Left ventricle myocardium inferior (tissue), 1 donor: Measurements from ENCODE around the gene NFIB. TPM values are rescaled to one million over a fixed set of nuclear protein-coding genes. Genes with fewer than 3 reads are reported as not detected.

Experiments used
- DNase-seq: peaks from one replicate; pipeline ENCODE4 v3.0.0-alpha.2; 2020
- H3K27ac ChIP-seq: fragments of 200-600 bp; replicated peaks from 2 replicates; pipeline ENCODE4 v1.8.0; 2021
- H3K27me3 ChIP-seq: fragments of 200-600 bp; 2 replicates; pipeline ENCODE4 v1.8.0; 2021; ENCODE audit warnings: low read depth
- H3K36me3 ChIP-seq: fragments of 200-600 bp; 2 replicates; pipeline ENCODE4 v1.8.0; 2021
- H3K4me1 ChIP-seq: fragments of 200-600 bp; 2 replicates; pipeline ENCODE4 v1.8.0; 2021
- H3K4me3 ChIP-seq: fragments of 200-600 bp; 2 replicates; pipeline ENCODE4 v1.8.0; 2021; ENCODE audit warnings: mild to moderate bottlenecking, moderate library complexity
- H3K9me3 ChIP-seq: fragments of 200-600 bp; replicated peaks from 2 replicates; pipeline ENCODE4 v1.8.0; 2021
- intact Hi-C: fragments of 100-400 bp; cut with micrococcal nuclease; formaldehyde crosslinking; loops from one replicate; pipeline ENCODE4 v1.11.0; 2022
- total RNA-seq: library from RNA; stranded (reverse); fragmentation: NEBNext Ultra II Directional; extraction: Animal tissue kit (Norgen Biotek cat#: 25700); gene quantifications from one replicate; pipeline ENCODE4 v1.2.1, GENCODE V29; 2021
- TF ChIP-seq, protein P1 (sequence below): fragments of 200-600 bp; IDR thresholded peaks from 2 replicates; pipeline ENCODE4 v1.8.0; 2021; ENCODE audit warnings: antibody characterized with exemption, mild to moderate bottlenecking, borderline replicate concordance
- donor health status: DM: no; HTN: yes; CAD: no; lungs with severe emphysema.

The NFIB gene
- total RNA-seq, 1 donor from 2014 or later: 110 TPM

DNA sequence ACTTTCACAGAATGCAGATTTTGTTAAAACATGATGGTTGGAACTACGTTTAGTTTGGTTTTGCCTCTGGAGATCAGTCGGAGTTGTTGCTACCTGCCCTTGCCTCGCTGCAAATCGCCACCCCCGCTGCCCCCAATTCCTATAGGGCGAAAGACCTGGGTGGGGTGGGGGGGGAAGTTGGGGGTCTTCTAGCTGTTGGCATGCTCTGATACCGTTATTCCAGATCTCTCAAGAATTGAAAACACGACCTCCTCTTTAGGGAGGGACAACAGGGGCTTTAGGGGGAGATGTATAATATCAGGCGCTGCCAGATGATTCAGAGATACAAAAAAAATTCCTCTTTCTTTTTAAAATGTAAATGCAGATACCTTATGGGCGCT lies 36.4 kb upstream of the NFIB start:
- H3K4me3 ChIP-seq: peak overlapping the region; percentile 73
- no peaks in the 10 kb centered on the region for H3K9me3 ChIP-seq
- peak overlapping the region; percentile 96 for H3K27ac ChIP-seq
- peaks cover 61% of the 10 kb centered on the region for H3K4me1 ChIP-seq
- H3K27me3 ChIP-seq: no peaks in the 10 kb centered on the region
- H3K36me3 ChIP-seq: no peaks in the 10 kb centered on the region
- no peak for DNase-seq
- intact Hi-C loops: loop anchor here (10.0 kb wide), 1 partner anchor 926 kb away; no protein-coding TSS in a partner anchor
- TF ChIP-seq, protein P1, sequence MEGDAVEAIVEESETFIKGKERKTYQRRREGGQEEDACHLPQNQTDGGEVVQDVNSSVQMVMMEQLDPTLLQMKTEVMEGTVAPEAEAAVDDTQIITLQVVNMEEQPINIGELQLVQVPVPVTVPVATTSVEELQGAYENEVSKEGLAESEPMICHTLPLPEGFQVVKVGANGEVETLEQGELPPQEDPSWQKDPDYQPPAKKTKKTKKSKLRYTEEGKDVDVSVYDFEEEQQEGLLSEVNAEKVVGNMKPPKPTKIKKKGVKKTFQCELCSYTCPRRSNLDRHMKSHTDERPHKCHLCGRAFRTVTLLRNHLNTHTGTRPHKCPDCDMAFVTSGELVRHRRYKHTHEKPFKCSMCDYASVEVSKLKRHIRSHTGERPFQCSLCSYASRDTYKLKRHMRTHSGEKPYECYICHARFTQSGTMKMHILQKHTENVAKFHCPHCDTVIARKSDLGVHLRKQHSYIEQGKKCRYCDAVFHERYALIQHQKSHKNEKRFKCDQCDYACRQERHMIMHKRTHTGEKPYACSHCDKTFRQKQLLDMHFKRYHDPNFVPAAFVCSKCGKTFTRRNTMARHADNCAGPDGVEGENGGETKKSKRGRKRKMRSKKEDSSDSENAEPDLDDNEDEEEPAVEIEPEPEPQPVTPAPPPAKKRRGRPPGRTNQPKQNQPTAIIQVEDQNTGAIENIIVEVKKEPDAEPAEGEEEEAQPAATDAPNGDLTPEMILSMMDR: no peak

DNA sequence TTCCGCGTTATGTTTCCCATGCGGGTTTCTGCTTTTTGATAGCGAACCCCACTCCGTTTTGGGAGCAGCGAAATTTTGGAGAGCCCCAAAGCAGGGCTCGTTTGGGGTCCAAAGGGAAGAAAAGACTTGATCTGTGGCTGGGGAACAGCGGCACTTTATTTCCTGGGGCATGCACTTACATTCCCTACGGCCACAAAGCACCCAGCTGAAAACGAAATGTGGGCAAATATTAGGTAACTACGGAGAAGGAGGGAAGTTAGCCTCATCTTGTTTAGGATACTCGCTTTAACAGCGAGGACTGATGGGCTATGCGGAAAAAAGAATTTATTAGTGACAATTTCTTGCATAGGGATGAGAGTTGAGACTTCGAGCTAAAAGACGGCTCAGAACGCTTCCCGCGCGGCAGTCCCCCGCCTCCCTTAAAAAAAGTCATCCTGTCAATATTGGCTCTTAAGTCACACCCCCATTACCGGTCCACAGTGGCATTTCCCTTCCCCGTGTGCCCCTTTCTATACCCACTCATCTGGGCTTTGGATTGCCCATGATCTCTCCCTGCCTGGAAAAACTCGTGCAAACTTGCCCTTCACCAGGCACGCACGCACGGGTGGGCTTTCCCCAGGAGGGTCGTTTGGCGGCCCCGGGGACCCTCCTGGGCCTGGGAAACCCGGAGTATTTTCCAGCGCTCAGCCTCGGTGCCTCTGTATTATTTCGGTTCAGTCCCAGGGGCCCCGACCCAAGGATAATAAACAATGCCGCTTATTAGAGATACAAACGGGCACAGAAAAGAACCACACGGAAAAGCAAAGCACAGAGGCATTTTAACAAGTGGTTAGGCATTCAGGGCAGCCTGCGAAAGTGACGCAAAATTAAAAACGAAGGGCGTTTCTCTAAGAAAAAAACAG lies 35.8 kb upstream of the NFIB start:
- H3K27ac ChIP-seq: peak overlapping the region; percentile 96
- no peaks in the 10 kb centered on the region for H3K27me3 ChIP-seq
- peak overlapping the region; percentile 73 for H3K4me3 ChIP-seq
- H3K36me3 ChIP-seq: no peaks in the 10 kb centered on the region
- intact Hi-C loops: loop anchor here (10.0 kb wide), 1 partner anchor 925 kb away; no protein-coding TSS in a partner anchor
- no peaks in the 10 kb centered on the region for H3K9me3 ChIP-seq
- TF ChIP-seq, protein P1: no peak
- no peak for DNase-seq
- H3K4me1 ChIP-seq: peaks cover 65% of the 10 kb centered on the region

DNA sequence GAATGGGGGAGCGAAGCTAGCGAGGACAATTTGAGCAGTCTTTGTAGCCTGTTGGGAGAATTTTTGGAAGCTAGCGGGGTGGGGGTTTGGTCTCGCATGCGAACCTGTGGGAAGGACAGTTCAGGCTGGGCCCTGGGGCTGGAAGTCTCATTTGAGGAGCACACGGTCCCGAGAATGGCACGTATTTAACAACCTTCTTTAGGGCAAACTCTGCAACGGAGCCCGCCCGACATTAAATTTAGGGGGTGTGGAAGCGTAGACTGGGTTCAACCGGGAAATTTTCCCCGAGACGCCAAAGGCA lies 35.2 kb upstream of the NFIB start:
- H3K4me1 ChIP-seq: peaks cover 70% of the 10 kb centered on the region
- DNase-seq: no peak
- peak overlapping the region; percentile 73 for H3K4me3 ChIP-seq
- H3K9me3 ChIP-seq: no peaks in the 10 kb centered on the region
- no peaks in the 10 kb centered on the region for H3K36me3 ChIP-seq
- peak overlapping the region; percentile 96 for H3K27ac ChIP-seq
- intact Hi-C loops: no loop called here
- H3K27me3 ChIP-seq: no peaks in the 10 kb centered on the region
- TF ChIP-seq, protein P1: no peak

DNA sequence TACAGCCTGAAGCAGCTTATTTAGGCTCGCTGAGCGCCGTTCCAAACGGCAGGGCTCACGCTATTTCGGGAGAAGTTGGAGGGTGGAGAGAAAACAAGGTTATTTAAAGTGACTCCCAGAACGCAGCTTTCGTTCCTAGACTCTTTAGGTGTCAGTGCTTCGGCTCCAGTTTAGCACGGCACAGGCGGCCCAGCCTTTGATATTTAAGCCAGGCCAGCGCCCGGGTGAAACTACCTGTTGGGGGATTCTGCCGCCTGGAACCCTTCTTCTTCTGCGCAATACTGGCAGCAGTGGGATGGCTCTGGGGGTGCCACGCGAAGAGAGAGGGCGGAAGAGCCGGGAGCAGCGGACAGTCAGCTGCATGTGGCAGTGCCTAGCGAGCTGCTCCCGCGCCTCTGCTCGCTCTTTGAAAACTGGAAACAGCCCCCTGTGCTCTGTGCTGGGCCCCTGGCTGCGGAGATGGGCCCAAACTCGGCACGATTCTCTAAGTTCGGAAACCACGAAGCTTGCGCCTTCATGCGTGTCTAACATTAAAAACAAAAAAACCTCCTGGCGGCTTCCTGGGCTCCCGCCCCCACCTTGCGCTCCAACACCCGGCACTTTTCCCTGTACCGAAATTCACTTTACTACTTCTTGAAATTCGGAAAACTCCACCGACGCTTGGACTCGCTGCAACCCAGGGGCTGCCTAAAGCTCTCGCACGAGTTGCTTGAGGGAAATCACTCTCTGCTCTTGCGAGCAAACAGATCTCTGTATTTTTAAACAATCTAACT lies 34.6 kb upstream of the NFIB start:
- Histone ChIP-seq H3K36me3 (no peaks in the 10 kb centered on the region), H3K27ac (peak overlapping the region; percentile 96), H3K27me3 (no peaks in the 10 kb centered on the region), H3K4me3 (peak overlapping the region; percentile 73), H3K4me1 (peaks cover 70% of the 10 kb centered on the region), H3K9me3 (no peaks in the 10 kb centered on the region)
- no peak for DNase-seq
- intact Hi-C loops: no loop called here
- TF ChIP-seq, protein P1: no peak

DNA sequence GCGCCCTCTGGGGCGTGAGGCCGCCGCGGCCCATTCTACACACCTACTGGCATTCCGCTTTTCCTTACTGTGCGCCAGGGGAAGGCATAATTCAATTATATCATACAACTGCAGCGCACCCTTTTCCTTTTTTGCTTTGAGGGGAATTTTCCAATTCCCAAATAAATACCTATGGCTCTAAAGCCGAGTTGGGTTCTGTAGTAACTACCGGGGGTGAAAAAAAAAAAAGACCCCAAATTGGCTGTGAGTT lies 34.1 kb upstream of the NFIB start:
- intact Hi-C loops: no loop called here
- H3K4me3 ChIP-seq: peak overlapping the region; percentile 73
- TF ChIP-seq, protein P1: no peak
- no peak for DNase-seq
- H3K27ac ChIP-seq: peak overlapping the region; percentile 96
- H3K27me3 ChIP-seq: no peaks in the 10 kb centered on the region
- H3K4me1 ChIP-seq: peaks cover 70% of the 10 kb centered on the region
- H3K9me3 ChIP-seq: no peaks in the 10 kb centered on the region
- H3K36me3 ChIP-seq: no peaks in the 10 kb centered on the region
